Measurements from ENCODE around the gene BBOX1. TPM values are rescaled to one million over a fixed set of nuclear protein-coding genes. Genes with fewer than 3 reads are reported as not detected.
A peak's percentile ranks its signal among the peaks of the same experiment; 100 is the strongest.

The BBOX1 gene
- total RNA-seq, 1 experiment from 2014 or later, result not detected

DNA sequence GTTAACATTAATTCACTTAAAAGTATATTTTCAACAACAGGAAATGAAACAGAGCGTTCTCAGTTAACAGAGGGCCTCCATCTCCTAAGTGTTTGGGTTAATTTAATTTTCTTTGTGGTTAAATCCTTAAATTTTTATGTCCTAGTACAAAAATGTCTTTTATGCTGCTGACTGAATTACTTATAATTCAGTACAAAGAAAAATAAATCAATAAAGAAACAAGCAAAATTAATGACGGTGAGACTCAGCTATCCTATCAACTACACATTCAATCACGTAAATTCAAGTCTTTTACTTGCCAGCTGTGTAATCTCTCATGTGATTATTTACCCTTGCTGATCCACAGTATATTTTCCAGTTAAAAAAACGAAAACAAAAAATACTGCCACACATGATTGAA, 81.4 kb downstream of the BBOX1 start:
- Histone ChIP-seq H3K4me1 (ENCODE audit: control insufficient read depth in 1 of 2, insufficient read depth in 2 of 2, low read length in 2 of 2) (no peaks in the 10 kb centered on the region), H3K27me3 (ENCODE audit: insufficient read depth, low read length) (no peaks in the 10 kb centered on the region), H3K9me2 (ENCODE audit: insufficient read depth) (no peaks in the 10 kb centered on the region), H3K4me3 (replicated peaks in 1 of 2; ENCODE audit: low read depth in 1 of 2, low read length in 2 of 2) (no peak overlapping the region), H2AFZ (ENCODE audit: low read depth, low read length, poor library complexity, severe bottlenecking) (no peak overlapping the region), H4K20me1 (ENCODE audit: insufficient read depth) (no peaks in the 10 kb centered on the region), H3K36me3 (ENCODE audit: control insufficient read depth in 1 of 2, insufficient read depth in 2 of 2, low read length in 2 of 2) (no peaks in the 10 kb centered on the region), H3K79me2 (ENCODE audit: insufficient read depth, low read length) (no peaks in the 10 kb centered on the region), H3K4me2 (ENCODE audit: low read length) (no peak overlapping the region), H3K9ac (ENCODE audit: low read length) (no peak overlapping the region), H3K27ac (ENCODE audit: low read depth, low read length) (no peak overlapping the region), H3K9me3 (ENCODE audit: control insufficient read depth in 1 of 2, insufficient read depth in 1 of 2, low read depth in 1 of 2, low read length in 2 of 2) (no peaks in the 10 kb centered on the region)
- ChIA-PET POLR2A (no interaction called here), RAD21 (ENCODE audit: low non-redundant PET in 1 of 2, low total read pairs in 2 of 2, uncharacterized antibody in 2 of 2, unreplicated experiment in 2 of 2) (no interaction called here), CTCF (no interaction called here)
- TF ChIP-seq EGR1 (IDR thresholded peaks at IDR 0.05; ENCODE audit: low read depth) (no peak), SRF (IDR thresholded peaks at IDR 0.05; ENCODE audit: low read depth) (no peak), SIN3A (IDR thresholded peaks at IDR 0.05; ENCODE audit: low read depth) (no peak), CEBPB (IDR thresholded peaks at IDR 0.05; ENCODE audit: low read depth) (no peak), EZH2phosphoT487 (IDR thresholded peaks at IDR 0.05; ENCODE audit: borderline replicate concordance) (no peak)
- TF ChIP-seq, protein P1, sequence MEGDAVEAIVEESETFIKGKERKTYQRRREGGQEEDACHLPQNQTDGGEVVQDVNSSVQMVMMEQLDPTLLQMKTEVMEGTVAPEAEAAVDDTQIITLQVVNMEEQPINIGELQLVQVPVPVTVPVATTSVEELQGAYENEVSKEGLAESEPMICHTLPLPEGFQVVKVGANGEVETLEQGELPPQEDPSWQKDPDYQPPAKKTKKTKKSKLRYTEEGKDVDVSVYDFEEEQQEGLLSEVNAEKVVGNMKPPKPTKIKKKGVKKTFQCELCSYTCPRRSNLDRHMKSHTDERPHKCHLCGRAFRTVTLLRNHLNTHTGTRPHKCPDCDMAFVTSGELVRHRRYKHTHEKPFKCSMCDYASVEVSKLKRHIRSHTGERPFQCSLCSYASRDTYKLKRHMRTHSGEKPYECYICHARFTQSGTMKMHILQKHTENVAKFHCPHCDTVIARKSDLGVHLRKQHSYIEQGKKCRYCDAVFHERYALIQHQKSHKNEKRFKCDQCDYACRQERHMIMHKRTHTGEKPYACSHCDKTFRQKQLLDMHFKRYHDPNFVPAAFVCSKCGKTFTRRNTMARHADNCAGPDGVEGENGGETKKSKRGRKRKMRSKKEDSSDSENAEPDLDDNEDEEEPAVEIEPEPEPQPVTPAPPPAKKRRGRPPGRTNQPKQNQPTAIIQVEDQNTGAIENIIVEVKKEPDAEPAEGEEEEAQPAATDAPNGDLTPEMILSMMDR (IDR thresholded peaks at IDR 0.05 in 2 of 3, conservative IDR thresholded peaks at IDR 0.05 in 1 of 3; ENCODE audit: borderline replicate concordance in 1 of 3, insufficient read depth in 1 of 3, low read depth in 2 of 3, low read length in 2 of 3), result peak in 1 of 3 experiments; percentile 16; a peak in 1 of 6 replicates
- TF ChIP-seq, protein P2, sequence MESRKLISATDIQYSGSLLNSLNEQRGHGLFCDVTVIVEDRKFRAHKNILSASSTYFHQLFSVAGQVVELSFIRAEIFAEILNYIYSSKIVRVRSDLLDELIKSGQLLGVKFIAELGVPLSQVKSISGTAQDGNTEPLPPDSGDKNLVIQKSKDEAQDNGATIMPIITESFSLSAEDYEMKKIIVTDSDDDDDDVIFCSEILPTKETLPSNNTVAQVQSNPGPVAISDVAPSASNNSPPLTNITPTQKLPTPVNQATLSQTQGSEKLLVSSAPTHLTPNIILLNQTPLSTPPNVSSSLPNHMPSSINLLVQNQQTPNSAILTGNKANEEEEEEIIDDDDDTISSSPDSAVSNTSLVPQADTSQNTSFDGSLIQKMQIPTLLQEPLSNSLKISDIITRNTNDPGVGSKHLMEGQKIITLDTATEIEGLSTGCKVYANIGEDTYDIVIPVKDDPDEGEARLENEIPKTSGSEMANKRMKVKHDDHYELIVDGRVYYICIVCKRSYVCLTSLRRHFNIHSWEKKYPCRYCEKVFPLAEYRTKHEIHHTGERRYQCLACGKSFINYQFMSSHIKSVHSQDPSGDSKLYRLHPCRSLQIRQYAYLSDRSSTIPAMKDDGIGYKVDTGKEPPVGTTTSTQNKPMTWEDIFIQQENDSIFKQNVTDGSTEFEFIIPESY (IDR thresholded peaks at IDR 0.05; ENCODE audit: extremely low read depth, insufficient replicate concordance, low read length), result no peak
- intact Hi-C loops (cut with micrococcal nuclease), result no loop called here
- DNase-seq (ENCODE audit: low read depth, low spot score) (no peak), ATAC-seq (no peak)
- BruUV-seq (replicated peaks), result no TSS peak

Data from HCT116 (cell line).